K562 (cell line): ENCODE data around the gene CHD8. TPM values are rescaled to one million over a fixed set of nuclear protein-coding genes. Genes with fewer than 3 reads are reported as not detected.
A peak's percentile ranks its signal among the peaks of the same experiment; 100 is the strongest.

Source experiments
- ATAC-seq: fragments of 200-7000 bp; cut with Tn5 transposase; 3 replicates; pipeline ENCODE4 v1.9.1; 2020; ENCODE audit warnings: moderate library complexity
- BruUV-seq: library from RNA; stranded (reverse); fragments of 400-500 nt; replicated peaks from 2 replicates; lab custom pipeline; 2021; lab: Mats Ljungman, UMichigan
- CTCF ChIA-PET: fragments of 300-600 bp; formaldehyde crosslinking; extraction: SDS; loops from one replicate; lab custom pipeline; 2021; ENCODE audit warnings: low intra/inter-chr PET ratio; lab: Yijun Ruan, JAX
- POLR2A ChIA-PET: fragments of 300-600, 350-650 bp; sonication (Branson Sonifier 250); formaldehyde crosslinking; extraction: SDS; loops from one replicate; lab custom pipeline; 2021; ENCODE audit warnings: antibody characterized with exemption, inconsistent platforms; lab: Yijun Ruan, JAX
- DNase-seq, 4 experiments: peaks; one replicate each; pipeline versions ENCODE4 v3.0.0 to v3.0.0-alpha.2; 2011 to 2018; ENCODE audit warnings: low spot score in 3 of 4, mixed read lengths in 3 of 4; ENCODE audit errors: extremely low read depth in 1 of 4
- FAIRE-seq: peaks from 2 replicates; lab custom pipeline; 2011; peaks lifted over from hg19 to GRCh38; lab: Jason Lieb, UNC
- H2AFZ ChIP-seq: 2 replicates; pipeline ENCODE4 v1.6.0; 2011; ENCODE audit warnings: low read depth, low read length, control low read depth, inconsistent platforms
- H3K27ac ChIP-seq: fragments of 200-600 bp; 3 replicates; pipeline ENCODE4 v1.8.0; 2011; ENCODE audit warnings: low read depth, mild to moderate bottlenecking, control low read depth, inconsistent platforms, low read length, moderate library complexity, mixed read lengths; ENCODE audit errors: extremely low read depth
- H3K27me3 ChIP-seq, 2 experiments: fragments of 300-600 bp in 1 of 2; 2 replicates in 1 of 2; 3 replicates in 1 of 2; pipeline versions ENCODE4 v1.6.0 to v1.8.0; 2011; ENCODE audit warnings: inconsistent platforms in 2 of 2, low read length in 2 of 2, mild to moderate bottlenecking in 1 of 2, mixed read lengths in 1 of 2, moderate library complexity in 1 of 2; ENCODE audit not compliant: control insufficient read depth in 2 of 2, insufficient read depth in 2 of 2
- H3K36me3 ChIP-seq: fragments of 300-600 bp; 3 replicates; pipeline ENCODE4 v1.8.0; 2011; ENCODE audit warnings: mild to moderate bottlenecking, low read length, inconsistent platforms; ENCODE audit not compliant: control insufficient read depth, insufficient read depth
- H3K4me1 ChIP-seq, 2 experiments: fragments of 200-600 bp in 1 of 2; replicated peaks in 1 of 2; 2 replicates in 1 of 2; 3 replicates in 1 of 2; pipeline versions ENCODE4 v1.5.1 to v1.8.0; 2011; ENCODE audit warnings: inconsistent platforms in 2 of 2, low read length in 2 of 2, mild to moderate bottlenecking in 1 of 2, mixed read lengths in 1 of 2, moderate library complexity in 1 of 2; ENCODE audit not compliant: control insufficient read depth in 2 of 2, insufficient read depth in 2 of 2
- H3K4me2 ChIP-seq: 2 replicates; pipeline ENCODE4 v1.6.1; 2011; ENCODE audit warnings: low read length, control low read depth, inconsistent platforms, mixed read lengths; ENCODE audit not compliant: insufficient read depth
- H3K4me3 ChIP-seq: fragments of 200-600 bp; sonication (generic), shearing (Covaris generic); 2 replicates; pipeline ENCODE4 v1.5.1; 2016; ENCODE audit warnings: control low read depth, inconsistent platforms
- H3K79me2 ChIP-seq: fragments of 200-600 bp; 3 replicates; pipeline ENCODE4 v1.8.0; 2011; ENCODE audit warnings: low read length, inconsistent platforms; ENCODE audit not compliant: control insufficient read depth, insufficient read depth
- H3K9ac ChIP-seq, 2 experiments: 2 replicates each; pipeline versions ENCODE4 v1.6.0 to v1.6.1; 2011; ENCODE audit warnings: low read depth in 2 of 2, low read length in 2 of 2, control low read depth in 1 of 2, inconsistent platforms in 1 of 2, mild to moderate bottlenecking in 1 of 2, mixed read lengths in 1 of 2; ENCODE audit not compliant: insufficient read depth in 1 of 2
- H3K9me1 ChIP-seq: one replicate; pipeline ENCODE4 v1.6.0; 2011; ENCODE audit warnings: inconsistent platforms, mild to moderate bottlenecking, low read length, moderate library complexity; ENCODE audit not compliant: control insufficient read depth, insufficient read depth
- H3K9me3 ChIP-seq: replicated peaks from 2 replicates; pipeline ENCODE4 v1.5.1; 2011; ENCODE audit warnings: low read depth, low read length, inconsistent platforms; ENCODE audit not compliant: control insufficient read depth, insufficient read depth
- H4K20me1 ChIP-seq: replicated peaks from 2 replicates; pipeline ENCODE4 v1.6.1; 2011; ENCODE audit warnings: low read length, inconsistent platforms, mixed read lengths; ENCODE audit not compliant: control insufficient read depth, insufficient read depth
- ATF2 ChIP-seq: sonication (generic); formaldehyde crosslinking; IDR thresholded peaks from 2 replicates; pipeline ENCODE4 v1.8.1; 2022; ENCODE audit warnings: missing genetic modification reagents
- CBX5 ChIP-seq: IDR thresholded peaks from 2 replicates; pipeline ENCODE4 v1.6.1; 2014; ENCODE audit warnings: low read depth, borderline replicate concordance
- GABPA ChIP-seq: fragments of 200-800 bp; sonication (Bioruptor generic); conservative IDR thresholded peaks from 2 replicates; pipeline ENCODE4 v1.6.1; 2016; ENCODE audit warnings: low read depth, missing genetic modification characterization, missing compliant biosample characterization
- LCOR ChIP-seq: sonication (generic); formaldehyde crosslinking; IDR thresholded peaks from 2 replicates; pipeline ENCODE4 v1.8.0; 2022; ENCODE audit warnings: mild to moderate bottlenecking, missing genetic modification reagents
- NRF1 ChIP-seq, 2 experiments: fragments of 450-650 bp; IDR thresholded peaks in 1 of 2; conservative IDR thresholded peaks in 1 of 2; 2 replicates each; pipeline ENCODE4 v1.6.1; 2014; ENCODE audit warnings: mild to moderate bottlenecking in 2 of 2
- SIN3A ChIP-seq, 2 experiments: fragments of 150-350 bp in 1 of 2; IDR thresholded peaks; 2 replicates each; pipeline ENCODE4 v1.6.1; 2011 to 2016; ENCODE audit warnings: borderline replicate concordance in 2 of 2, low read depth in 2 of 2, low read length in 2 of 2, mild to moderate bottlenecking in 2 of 2, moderate library complexity in 2 of 2; ENCODE audit not compliant: control insufficient read depth in 1 of 2
- ZNF124 ChIP-seq: sonication (generic); formaldehyde crosslinking; IDR thresholded peaks from 2 replicates; pipeline ENCODE4 v1.8.1; 2022; ENCODE audit warnings: missing genetic modification reagents
- ZNF79 ChIP-seq: fragments of 250-450 bp; sonication (Bioruptor Pico); IDR thresholded peaks from 2 replicates; pipeline ENCODE4 v1.4.0; 2020; ENCODE audit warnings: low read depth, mild to moderate bottlenecking, moderate library complexity
- WGBS: fragments of 100-300 bp; shearing (Covaris generic); methylation state at CpG from one replicate; pipeline ENCODE4 v1.1.6; 2016; ENCODE audit warnings: low coverage, mixed read lengths; ENCODE audit not compliant: insufficient coverage; ENCODE audit errors: missing lambda C conversion rate; 5-methylcytosine and 5-hydroxymethylcytosine counted together
- in situ Hi-C: fragments of 300-500 bp; cut with MboI; formaldehyde crosslinking; loops from 4 replicates; pipeline ENCODE4 v1.15.0; 2018; ENCODE audit warnings: inconsistent platforms, mixed read lengths
- intact Hi-C: fragments of 100-400 bp; cut with micrococcal nuclease; formaldehyde crosslinking; loops from 2 replicates; pipeline ENCODE4 v1.14.2; 2022
- polyA plus RNA-seq, 8 experiments: library from polyadenylated mRNA; depleted of rRNA in 4 of 8; stranded (reverse) in 5 of 8; unstranded in 3 of 8; fragments of >200 nt; fragmentation: Nextera tagmentation in 2 of 8; fragmentation: Illumina TruSeq in 1 of 8; extraction: Ambion mirVana in 2 of 8; extraction: Trizol in 1 of 8; gene quantifications; 2 replicates each; pipeline versions ENCODE4 v1.2.1 to v1.2.3, GENCODE V29; 2011 to 2014; ENCODE audit warnings: inconsistent platforms in 1 of 8, missing spikeins in 1 of 8
- total RNA-seq, 7 experiments: library from RNA; depleted of rRNA in 6 of 7; stranded (reverse); fragments of >200 nt in 6 of 7; fragmentation: Illumina TruSeq in 2 of 7; extraction: Trizol in 2 of 7; gene quantifications; 2 replicates each; pipeline versions ENCODE4 v1.2.1 to v1.2.3, GENCODE V29; 2011 to 2021; ENCODE audit warnings: low replicate concordance in 1 of 7
- TF ChIP-seq, protein P1 (sequence below): sonication (generic); formaldehyde crosslinking; IDR thresholded peaks from 2 replicates; pipeline ENCODE4 v1.8.0; 2023; ENCODE audit warnings: missing genetic modification reagents, mild to moderate bottlenecking, borderline replicate concordance
- TF ChIP-seq, protein P2 (sequence below), 2 experiments: fragments of 450-650 bp; IDR thresholded peaks; 2 replicates each; pipeline ENCODE4 v1.6.1; 2016

The CHD8 gene
- total and polyA plus RNA-seq, 9 of the 15 experiments (the other 6 are each of a cell fraction or from before 2014, with no cell fraction given), result 11.1 to 51.2 (median 32.8) TPM

GRCh38 chr14:21382886-21383847 lies 72.8 kb downstream of the CHD8 start:
- H3K4me2 ChIP-seq, result peak overlapping the region; percentile 99
- no peaks in the 10 kb centered on the region for H3K9me3 ChIP-seq
- BruUV-seq, result TSS peak; percentile 69
- no peaks in the 10 kb centered on the region for H3K27me3 ChIP-seq
- H3K79me2 ChIP-seq, result peaks cover 68% of the 10 kb centered on the region
- H4K20me1 ChIP-seq, result 0 out of 2 replicates have a peak, but pooled peaks cover 10% of the 10 kb centered on the region
- DNase-seq (peak; percentile 33 to 56 (median 46)), FAIRE-seq (peak; percentile 72), ATAC-seq (peak; percentile 72)
- in situ Hi-C loops, result no loop called here
- WGBS, result 1% methylated on average over 27 of the region's 39 CpGs
- peaks cover 5 to 16% of the 10 kb centered on the region in 2 experiments; a peak in 3 of 5 replicates for H3K4me1 ChIP-seq
- ChIA-PET CTCF (no interaction called here), POLR2A (interaction anchor here (0.7 to 1.6 kb wide), 4 partner anchors 76 to 154 kb away, joined by 3 to 5 read pairs (median 3); no protein-coding TSS in a partner anchor)
- peak overlapping the region; percentile 88 for H2AFZ ChIP-seq
- H3K9me1 ChIP-seq, result no peaks in the 10 kb centered on the region
- H3K27ac ChIP-seq, result peak overlapping the region; percentile 90
- intact Hi-C loops, result loop anchor here (5.0 kb wide), 1 partner anchor 116 kb away; the partner anchor contains the start of gene HNRNPC
- peak overlapping the region; percentile 74 for H3K4me3 ChIP-seq
- peak overlapping the region; percentile 95 to 100 for H3K9ac ChIP-seq
- peaks cover 59% of the 10 kb centered on the region; the same call in 2 of the 3 replicates for H3K36me3 ChIP-seq
- TF ChIP-seq ZNF79 (CRISPR knock-in tag) (no peak), ZNF124 (CRISPR knock-in tag) (no peak), SIN3A (IDR thresholded peaks at IDR 0.05; ENCODE audit: borderline replicate concordance in 2 of 2, control insufficient read depth in 1 of 2, low read depth in 2 of 2, low read length in 2 of 2) (peak in 1 of 2 experiments; percentile 38; a peak in 1 of 4 replicates), CBX5 (no peak), NRF1 (conservative IDR thresholded peaks at IDR 0.05 in 1 of 2, IDR thresholded peaks at IDR 0.05 in 1 of 2) (0 out of 4 replicates have a peak, but pooled peaks of 1 of the 2 experiments have one; percentile 9), LCOR (CRISPR knock-in tag) (no peak), GABPA (tag) (0 out of 2 replicates have a peak, but pooled peaks have one; percentile 86), ATF2 (no peak)
- TF ChIP-seq, protein P1, sequence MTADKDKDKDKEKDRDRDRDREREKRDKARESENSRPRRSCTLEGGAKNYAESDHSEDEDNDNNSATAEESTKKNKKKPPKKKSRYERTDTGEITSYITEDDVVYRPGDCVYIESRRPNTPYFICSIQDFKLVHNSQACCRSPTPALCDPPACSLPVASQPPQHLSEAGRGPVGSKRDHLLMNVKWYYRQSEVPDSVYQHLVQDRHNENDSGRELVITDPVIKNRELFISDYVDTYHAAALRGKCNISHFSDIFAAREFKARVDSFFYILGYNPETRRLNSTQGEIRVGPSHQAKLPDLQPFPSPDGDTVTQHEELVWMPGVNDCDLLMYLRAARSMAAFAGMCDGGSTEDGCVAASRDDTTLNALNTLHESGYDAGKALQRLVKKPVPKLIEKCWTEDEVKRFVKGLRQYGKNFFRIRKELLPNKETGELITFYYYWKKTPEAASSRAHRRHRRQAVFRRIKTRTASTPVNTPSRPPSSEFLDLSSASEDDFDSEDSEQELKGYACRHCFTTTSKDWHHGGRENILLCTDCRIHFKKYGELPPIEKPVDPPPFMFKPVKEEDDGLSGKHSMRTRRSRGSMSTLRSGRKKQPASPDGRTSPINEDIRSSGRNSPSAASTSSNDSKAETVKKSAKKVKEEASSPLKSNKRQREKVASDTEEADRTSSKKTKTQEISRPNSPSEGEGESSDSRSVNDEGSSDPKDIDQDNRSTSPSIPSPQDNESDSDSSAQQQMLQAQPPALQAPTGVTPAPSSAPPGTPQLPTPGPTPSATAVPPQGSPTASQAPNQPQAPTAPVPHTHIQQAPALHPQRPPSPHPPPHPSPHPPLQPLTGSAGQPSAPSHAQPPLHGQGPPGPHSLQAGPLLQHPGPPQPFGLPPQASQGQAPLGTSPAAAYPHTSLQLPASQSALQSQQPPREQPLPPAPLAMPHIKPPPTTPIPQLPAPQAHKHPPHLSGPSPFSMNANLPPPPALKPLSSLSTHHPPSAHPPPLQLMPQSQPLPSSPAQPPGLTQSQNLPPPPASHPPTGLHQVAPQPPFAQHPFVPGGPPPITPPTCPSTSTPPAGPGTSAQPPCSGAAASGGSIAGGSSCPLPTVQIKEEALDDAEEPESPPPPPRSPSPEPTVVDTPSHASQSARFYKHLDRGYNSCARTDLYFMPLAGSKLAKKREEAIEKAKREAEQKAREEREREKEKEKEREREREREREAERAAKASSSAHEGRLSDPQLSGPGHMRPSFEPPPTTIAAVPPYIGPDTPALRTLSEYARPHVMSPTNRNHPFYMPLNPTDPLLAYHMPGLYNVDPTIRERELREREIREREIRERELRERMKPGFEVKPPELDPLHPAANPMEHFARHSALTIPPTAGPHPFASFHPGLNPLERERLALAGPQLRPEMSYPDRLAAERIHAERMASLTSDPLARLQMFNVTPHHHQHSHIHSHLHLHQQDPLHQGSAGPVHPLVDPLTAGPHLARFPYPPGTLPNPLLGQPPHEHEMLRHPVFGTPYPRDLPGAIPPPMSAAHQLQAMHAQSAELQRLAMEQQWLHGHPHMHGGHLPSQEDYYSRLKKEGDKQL (CRISPR knock-in tag), result no peak
- TF ChIP-seq, protein P2, sequence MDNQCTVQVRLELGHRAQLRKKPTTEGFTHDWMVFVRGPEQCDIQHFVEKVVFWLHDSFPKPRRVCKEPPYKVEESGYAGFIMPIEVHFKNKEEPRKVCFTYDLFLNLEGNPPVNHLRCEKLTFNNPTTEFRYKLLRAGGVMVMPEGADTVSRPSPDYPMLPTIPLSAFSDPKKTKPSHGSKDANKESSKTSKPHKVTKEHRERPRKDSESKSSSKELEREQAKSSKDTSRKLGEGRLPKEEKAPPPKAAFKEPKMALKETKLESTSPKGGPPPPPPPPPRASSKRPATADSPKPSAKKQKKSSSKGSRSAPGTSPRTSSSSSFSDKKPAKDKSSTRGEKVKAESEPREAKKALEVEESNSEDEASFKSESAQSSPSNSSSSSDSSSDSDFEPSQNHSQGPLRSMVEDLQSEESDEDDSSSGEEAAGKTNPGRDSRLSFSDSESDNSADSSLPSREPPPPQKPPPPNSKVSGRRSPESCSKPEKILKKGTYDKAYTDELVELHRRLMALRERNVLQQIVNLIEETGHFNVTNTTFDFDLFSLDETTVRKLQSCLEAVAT (IDR thresholded peaks at IDR 0.05), result 0 out of 4 replicates have a peak, but pooled peaks of 1 of the 2 experiments have one; percentile 41
